GM23338 (cell line): ENCODE data around the gene MAP4K3. TPM values are rescaled to one million over a fixed set of nuclear protein-coding genes. Genes with fewer than 3 reads are reported as not detected.

Experiments used
- ATAC-seq: fragments of 200-7000 bp; cut with Tn5 transposase; 3 replicates; pipeline ENCODE4 v1.9.1; 2020
- DNase-seq: peaks from one replicate; pipeline ENCODE4 v3.0.0-alpha.2; 2015; ENCODE audit warnings: low spot score
- H2AFZ ChIP-seq: fragments of 200-600 bp; sonication (generic); 2 replicates; pipeline ENCODE4 v1.8.0; 2016; ENCODE audit warnings: antibody characterized with exemption, mild to moderate bottlenecking, moderate library complexity
- H3F3A ChIP-seq: fragments of 200-600 bp; sonication (generic); replicated peaks from 2 replicates; pipeline ENCODE4 v1.8.0; 2017; ENCODE audit warnings: antibody characterized with exemption, mixed run types, low read depth
- H3K27ac ChIP-seq: fragments of 200-600 bp; sonication (generic); 2 replicates; pipeline ENCODE4 v1.6.1; 2016; ENCODE audit warnings: low read depth
- H3K27me3 ChIP-seq: fragments of 200-600 bp; sonication (generic); 2 replicates; pipeline ENCODE4 v1.8.0; 2016; ENCODE audit warnings: mild to moderate bottlenecking, mixed run types, moderate library complexity; ENCODE audit not compliant: insufficient read depth
- H3K36me3 ChIP-seq: fragments of 200-600 bp; sonication (generic); 2 replicates; pipeline ENCODE4 v1.8.0; 2016; ENCODE audit warnings: mild to moderate bottlenecking; ENCODE audit not compliant: insufficient read depth
- H3K4me1 ChIP-seq: fragments of 200-600 bp; sonication (generic); 2 replicates; pipeline ENCODE4 v1.8.0; 2016; ENCODE audit warnings: mild to moderate bottlenecking, moderate library complexity; ENCODE audit not compliant: insufficient read depth
- H3K4me2 ChIP-seq: fragments of 200-600 bp; sonication (generic); 2 replicates; pipeline ENCODE4 v1.7.1; 2017; ENCODE audit warnings: mixed run types
- H3K4me3 ChIP-seq: fragments of 200-600 bp; sonication (generic); 2 replicates; pipeline ENCODE4 v1.6.1; 2016; ENCODE audit warnings: mixed run types
- H3K79me2 ChIP-seq: fragments of 200-600 bp; sonication (generic); replicated peaks from 2 replicates; pipeline ENCODE4 v1.8.0; 2017; ENCODE audit warnings: mild to moderate bottlenecking; ENCODE audit not compliant: insufficient read depth
- H3K9me2 ChIP-seq: fragments of 200-600 bp; sonication (generic); 2 replicates; pipeline ENCODE4 v1.8.0; 2017; ENCODE audit not compliant: insufficient read depth
- H4K20me1 ChIP-seq: fragments of 200-600 bp; sonication (generic); replicated peaks from 2 replicates; pipeline ENCODE4 v1.8.0; 2017; ENCODE audit warnings: mild to moderate bottlenecking; ENCODE audit not compliant: insufficient read depth
- H3K27ac Mint-ChIP-seq: 2 replicates; pipeline ENCODE4 v1.8.0; 2020; ENCODE audit warnings: inconsistent platforms, mild to moderate bottlenecking, moderate library complexity, mixed read lengths
- H3K27me3 Mint-ChIP-seq: 3 replicates; pipeline ENCODE4 v1.8.0; 2022; ENCODE audit warnings: low read depth, mild to moderate bottlenecking, moderate library complexity, mixed read lengths, inconsistent platforms; ENCODE audit not compliant: insufficient read depth, poor library complexity
- H3K36me3 Mint-ChIP-seq: 3 replicates; pipeline ENCODE4 v1.8.0; 2021; ENCODE audit warnings: low read depth, mild to moderate bottlenecking, inconsistent platforms, moderate library complexity, mixed read lengths
- H3K4me1 Mint-ChIP-seq: 3 replicates; pipeline ENCODE4 v1.8.0; 2020; ENCODE audit warnings: mild to moderate bottlenecking, inconsistent platforms, mixed read lengths
- H3K4me3 Mint-ChIP-seq: 3 replicates; pipeline ENCODE4 v1.8.0; 2021; ENCODE audit warnings: moderate library complexity, mild to moderate bottlenecking, inconsistent platforms, mixed read lengths
- H3K9me3 Mint-ChIP-seq: 3 replicates; pipeline ENCODE4 v1.8.0; 2020; ENCODE audit warnings: moderate library complexity, mild to moderate bottlenecking, inconsistent platforms, mixed read lengths
- CREB1 ChIP-seq: fragments of 250-450 bp; sonication (Bioruptor Pico); IDR thresholded peaks from 2 replicates; pipeline ENCODE4 v1.5.0; 2020; ENCODE audit warnings: low read depth, mild to moderate bottlenecking, moderate library complexity
- EZH2phosphoT487 ChIP-seq: fragments of 200-600 bp; sonication (generic); IDR thresholded peaks from one replicate; pipeline ENCODE4 v1.8.1; 2018; ENCODE audit warnings: antibody characterized with exemption; ENCODE audit not compliant: unreplicated experiment
- NANOG ChIP-seq: IDR thresholded peaks from 2 replicates; pipeline ENCODE4 v1.6.1; 2016; ENCODE audit warnings: antibody characterized with exemption, borderline replicate concordance
- POLR2AphosphoS5 ChIP-seq: IDR thresholded peaks from 2 replicates; pipeline ENCODE4 v1.6.1; 2016; ENCODE audit warnings: antibody characterized with exemption, low read depth
- STAT1 ChIP-seq: IDR thresholded peaks from one replicate; pipeline ENCODE4 v1.6.1; 2016; ENCODE audit warnings: antibody characterized with exemption; ENCODE audit not compliant: unreplicated experiment
- ZNF114 ChIP-seq: fragments of 250-450 bp; sonication (Bioruptor Pico); IDR thresholded peaks from 2 replicates; pipeline ENCODE4 v1.5.0; 2020; ENCODE audit warnings: mild to moderate bottlenecking, moderate library complexity
- ZNF331 ChIP-seq: fragments of 250-450 bp; sonication (Bioruptor Pico); IDR thresholded peaks from 2 replicates; pipeline ENCODE4 v1.5.0; 2020; ENCODE audit warnings: low read depth, mild to moderate bottlenecking, moderate library complexity
- polyA plus RNA-seq: library from polyadenylated mRNA; unstranded; fragments of >200 nt; fragmentation: Nextera tagmentation; extraction: Ambion mirVana; gene quantifications from 2 replicates; pipeline ENCODE4 v1.2.1, GENCODE V29; 2016
- total RNA-seq: library from RNA; depleted of rRNA; stranded (reverse); fragments of >200 nt; shearing (Covaris generic); gene quantifications from 2 replicates; pipeline ENCODE4 v1.2.3, GENCODE V29; 2014
- TF ChIP-seq, protein P1 (sequence below): fragments of 250-450 bp; sonication (Bioruptor Pico); IDR thresholded peaks from 2 replicates; pipeline ENCODE4 v1.5.0; 2020; ENCODE audit warnings: mild to moderate bottlenecking, moderate library complexity
- TF ChIP-seq, protein P2 (sequence below): IDR thresholded peaks from 2 replicates; pipeline ENCODE4 v1.6.1; 2016; ENCODE audit warnings: antibody characterized with exemption
- TF ChIP-seq, protein P3 (sequence below), 2 experiments: fragments of 200-600 bp in 1 of 2; sonication (generic) in 1 of 2; conservative IDR thresholded peaks; 2 replicates each; pipeline versions ENCODE4 v1.5.1 to v1.6.1; 2016 to 2017; ENCODE audit warnings: antibody characterized with exemption in 2 of 2, low read depth in 2 of 2, mild to moderate bottlenecking in 2 of 2, moderate library complexity in 1 of 2

MAP4K3 gene
- total and polyA plus RNA-seq, 2 experiments from 2014 or later, result 33.0 to 90.7 TPM

DNA sequence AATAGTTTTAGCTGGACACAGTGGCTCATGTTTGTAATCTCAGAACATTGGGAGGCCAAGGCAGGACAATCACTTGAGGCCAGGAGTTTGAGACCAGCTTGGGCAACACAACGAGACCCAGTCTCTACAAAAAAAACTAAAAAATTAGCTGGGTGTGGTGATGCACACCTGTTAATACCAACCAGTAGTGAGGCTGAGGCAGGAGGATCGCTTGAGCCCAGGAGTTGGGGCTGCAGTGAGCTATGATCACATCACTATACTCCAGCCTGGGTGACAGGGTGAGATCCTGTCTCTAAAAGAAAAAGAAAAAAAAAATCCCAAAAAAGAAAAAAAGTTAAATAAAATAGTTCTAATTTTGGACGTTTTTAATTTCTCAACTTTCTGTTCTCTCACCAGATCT, 68.7 kb downstream of the MAP4K3 start (continued):
- TF ChIP-seq, protein P1, sequence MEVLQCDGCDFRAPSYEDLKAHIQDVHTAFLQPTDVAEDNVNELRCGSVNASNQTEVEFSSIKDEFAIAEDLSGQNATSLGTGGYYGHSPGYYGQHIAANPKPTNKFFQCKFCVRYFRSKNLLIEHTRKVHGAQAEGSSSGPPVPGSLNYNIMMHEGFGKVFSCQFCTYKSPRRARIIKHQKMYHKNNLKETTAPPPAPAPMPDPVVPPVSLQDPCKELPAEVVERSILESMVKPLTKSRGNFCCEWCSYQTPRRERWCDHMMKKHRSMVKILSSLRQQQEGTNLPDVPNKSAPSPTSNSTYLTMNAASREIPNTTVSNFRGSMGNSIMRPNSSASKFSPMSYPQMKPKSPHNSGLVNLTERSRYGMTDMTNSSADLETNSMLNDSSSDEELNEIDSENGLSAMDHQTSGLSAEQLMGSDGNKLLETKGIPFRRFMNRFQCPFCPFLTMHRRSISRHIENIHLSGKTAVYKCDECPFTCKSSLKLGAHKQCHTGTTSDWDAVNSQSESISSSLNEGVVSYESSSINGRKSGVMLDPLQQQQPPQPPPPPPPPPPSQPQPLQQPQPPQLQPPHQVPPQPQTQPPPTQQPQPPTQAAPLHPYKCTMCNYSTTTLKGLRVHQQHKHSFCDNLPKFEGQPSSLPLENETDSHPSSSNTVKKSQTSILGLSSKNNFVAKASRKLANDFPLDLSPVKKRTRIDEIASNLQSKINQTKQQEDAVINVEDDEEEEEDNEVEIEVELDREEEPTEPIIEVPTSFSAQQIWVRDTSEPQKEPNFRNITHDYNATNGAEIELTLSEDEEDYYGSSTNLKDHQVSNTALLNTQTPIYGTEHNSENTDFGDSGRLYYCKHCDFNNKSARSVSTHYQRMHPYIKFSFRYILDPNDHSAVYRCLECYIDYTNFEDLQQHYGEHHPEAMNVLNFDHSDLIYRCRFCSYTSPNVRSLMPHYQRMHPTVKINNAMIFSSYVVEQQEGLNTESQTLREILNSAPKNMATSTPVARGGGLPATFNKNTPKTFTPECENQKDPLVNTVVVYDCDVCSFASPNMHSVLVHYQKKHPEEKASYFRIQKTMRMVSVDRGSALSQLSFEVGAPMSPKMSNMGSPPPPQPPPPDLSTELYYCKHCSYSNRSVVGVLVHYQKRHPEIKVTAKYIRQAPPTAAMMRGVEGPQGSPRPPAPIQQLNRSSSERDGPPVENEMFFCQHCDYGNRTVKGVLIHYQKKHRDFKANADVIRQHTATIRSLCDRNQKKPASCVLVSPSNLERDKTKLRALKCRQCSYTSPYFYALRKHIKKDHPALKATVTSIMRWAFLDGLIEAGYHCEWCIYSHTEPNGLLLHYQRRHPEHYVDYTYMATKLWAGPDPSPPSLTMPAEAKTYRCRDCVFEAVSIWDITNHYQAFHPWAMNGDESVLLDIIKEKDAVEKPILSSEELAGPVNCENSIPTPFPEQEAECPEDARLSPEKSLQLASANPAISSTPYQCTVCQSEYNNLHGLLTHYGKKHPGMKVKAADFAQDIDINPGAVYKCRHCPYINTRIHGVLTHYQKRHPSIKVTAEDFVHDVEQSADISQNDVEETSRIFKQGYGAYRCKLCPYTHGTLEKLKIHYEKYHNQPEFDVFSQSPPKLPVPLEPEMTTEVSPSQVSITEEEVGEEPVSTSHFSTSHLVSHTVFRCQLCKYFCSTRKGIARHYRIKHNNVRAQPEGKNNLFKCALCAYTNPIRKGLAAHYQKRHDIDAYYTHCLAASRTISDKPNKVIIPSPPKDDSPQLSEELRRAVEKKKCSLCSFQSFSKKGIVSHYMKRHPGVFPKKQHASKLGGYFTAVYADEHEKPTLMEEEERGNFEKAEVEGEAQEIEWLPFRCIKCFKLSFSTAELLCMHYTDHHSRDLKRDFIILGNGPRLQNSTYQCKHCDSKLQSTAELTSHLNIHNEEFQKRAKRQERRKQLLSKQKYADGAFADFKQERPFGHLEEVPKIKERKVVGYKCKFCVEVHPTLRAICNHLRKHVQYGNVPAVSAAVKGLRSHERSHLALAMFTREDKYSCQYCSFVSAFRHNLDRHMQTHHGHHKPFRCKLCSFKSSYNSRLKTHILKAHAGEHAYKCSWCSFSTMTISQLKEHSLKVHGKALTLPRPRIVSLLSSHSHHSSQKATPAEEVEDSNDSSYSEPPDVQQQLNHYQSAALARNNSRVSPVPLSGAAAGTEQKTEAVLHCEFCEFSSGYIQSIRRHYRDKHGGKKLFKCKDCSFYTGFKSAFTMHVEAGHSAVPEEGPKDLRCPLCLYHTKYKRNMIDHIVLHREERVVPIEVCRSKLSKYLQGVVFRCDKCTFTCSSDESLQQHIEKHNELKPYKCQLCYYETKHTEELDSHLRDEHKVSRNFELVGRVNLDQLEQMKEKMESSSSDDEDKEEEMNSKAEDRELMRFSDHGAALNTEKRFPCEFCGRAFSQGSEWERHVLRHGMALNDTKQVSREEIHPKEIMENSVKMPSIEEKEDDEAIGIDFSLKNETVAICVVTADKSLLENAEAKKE (CRISPR knock-in tag), result no peak
- TF ChIP-seq CREB1 (CRISPR knock-in tag), result no peak
- TF ChIP-seq, protein P2, sequence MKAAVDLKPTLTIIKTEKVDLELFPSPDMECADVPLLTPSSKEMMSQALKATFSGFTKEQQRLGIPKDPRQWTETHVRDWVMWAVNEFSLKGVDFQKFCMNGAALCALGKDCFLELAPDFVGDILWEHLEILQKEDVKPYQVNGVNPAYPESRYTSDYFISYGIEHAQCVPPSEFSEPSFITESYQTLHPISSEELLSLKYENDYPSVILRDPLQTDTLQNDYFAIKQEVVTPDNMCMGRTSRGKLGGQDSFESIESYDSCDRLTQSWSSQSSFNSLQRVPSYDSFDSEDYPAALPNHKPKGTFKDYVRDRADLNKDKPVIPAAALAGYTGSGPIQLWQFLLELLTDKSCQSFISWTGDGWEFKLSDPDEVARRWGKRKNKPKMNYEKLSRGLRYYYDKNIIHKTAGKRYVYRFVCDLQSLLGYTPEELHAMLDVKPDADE, result no peak
- TF ChIP-seq STAT1, result no peak
- no peak for TF ChIP-seq NANOG
- TF ChIP-seq, protein P3, sequence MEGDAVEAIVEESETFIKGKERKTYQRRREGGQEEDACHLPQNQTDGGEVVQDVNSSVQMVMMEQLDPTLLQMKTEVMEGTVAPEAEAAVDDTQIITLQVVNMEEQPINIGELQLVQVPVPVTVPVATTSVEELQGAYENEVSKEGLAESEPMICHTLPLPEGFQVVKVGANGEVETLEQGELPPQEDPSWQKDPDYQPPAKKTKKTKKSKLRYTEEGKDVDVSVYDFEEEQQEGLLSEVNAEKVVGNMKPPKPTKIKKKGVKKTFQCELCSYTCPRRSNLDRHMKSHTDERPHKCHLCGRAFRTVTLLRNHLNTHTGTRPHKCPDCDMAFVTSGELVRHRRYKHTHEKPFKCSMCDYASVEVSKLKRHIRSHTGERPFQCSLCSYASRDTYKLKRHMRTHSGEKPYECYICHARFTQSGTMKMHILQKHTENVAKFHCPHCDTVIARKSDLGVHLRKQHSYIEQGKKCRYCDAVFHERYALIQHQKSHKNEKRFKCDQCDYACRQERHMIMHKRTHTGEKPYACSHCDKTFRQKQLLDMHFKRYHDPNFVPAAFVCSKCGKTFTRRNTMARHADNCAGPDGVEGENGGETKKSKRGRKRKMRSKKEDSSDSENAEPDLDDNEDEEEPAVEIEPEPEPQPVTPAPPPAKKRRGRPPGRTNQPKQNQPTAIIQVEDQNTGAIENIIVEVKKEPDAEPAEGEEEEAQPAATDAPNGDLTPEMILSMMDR (conservative IDR thresholded peaks at IDR 0.05; ENCODE audit: low read depth in 2 of 2), result no peak

DNA sequence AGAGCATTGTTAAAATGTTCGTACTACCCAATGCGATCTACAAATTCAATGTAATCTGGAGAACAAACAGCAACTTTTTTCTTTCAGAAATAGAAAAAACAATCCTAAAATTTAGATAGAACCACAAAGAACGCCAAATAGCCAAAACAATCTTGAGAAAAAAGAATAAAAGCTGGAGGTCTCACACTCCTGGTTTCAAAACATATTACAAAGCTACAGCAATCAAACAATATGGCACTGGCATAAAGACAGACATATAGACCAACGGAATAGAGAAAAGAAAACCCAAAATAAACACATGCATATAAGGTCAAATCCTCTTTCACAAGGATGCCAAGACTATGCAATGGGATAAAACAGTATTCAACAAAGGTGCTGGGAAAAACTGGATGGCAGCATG, 74.5 kb downstream of the MAP4K3 start:
- Histone ChIP-seq H3K4me1 (peaks cover 25% of the 10 kb centered on the region), H3K36me3 (peaks cover 41% of the 10 kb centered on the region), H3K4me3 (no peak overlapping the region), H2AFZ (no peak overlapping the region), H3K9me2 (no peaks in the 10 kb centered on the region), H4K20me1 (no peaks in the 10 kb centered on the region), H3K27ac (no peak overlapping the region), H3K27me3 (no peaks in the 10 kb centered on the region), H3F3A (no peaks in the 10 kb centered on the region), H3K79me2 (peaks cover 64% of the 10 kb centered on the region), H3K4me2 (no peak overlapping the region)
- no peak for DNase-seq
- H3K9me3 Mint-ChIP-seq, result peaks cover 86% of the 10 kb centered on the region
- ATAC-seq, result no peak
- H3K4me1 Mint-ChIP-seq, result peaks cover 27% of the 10 kb centered on the region
- H3K27ac Mint-ChIP-seq, result no peak overlapping the region
- peaks cover 94% of the 10 kb centered on the region for H3K36me3 Mint-ChIP-seq
- peaks cover 21% of the 10 kb centered on the region for H3K27me3 Mint-ChIP-seq
- H3K4me3 Mint-ChIP-seq, result no peak overlapping the region
- TF ChIP-seq STAT1 (no peak), ZNF331 (CRISPR knock-in tag) (no peak), POLR2AphosphoS5 (no peak), EZH2phosphoT487 (no peak), NANOG (no peak), ZNF114 (no peak), CREB1 (CRISPR knock-in tag) (no peak)
- TF ChIP-seq, protein P3 (conservative IDR thresholded peaks at IDR 0.05; ENCODE audit: low read depth in 2 of 2), result no peak
